ENCODE data around the gene CACNB4.

The CACNB4 gene

DNA sequence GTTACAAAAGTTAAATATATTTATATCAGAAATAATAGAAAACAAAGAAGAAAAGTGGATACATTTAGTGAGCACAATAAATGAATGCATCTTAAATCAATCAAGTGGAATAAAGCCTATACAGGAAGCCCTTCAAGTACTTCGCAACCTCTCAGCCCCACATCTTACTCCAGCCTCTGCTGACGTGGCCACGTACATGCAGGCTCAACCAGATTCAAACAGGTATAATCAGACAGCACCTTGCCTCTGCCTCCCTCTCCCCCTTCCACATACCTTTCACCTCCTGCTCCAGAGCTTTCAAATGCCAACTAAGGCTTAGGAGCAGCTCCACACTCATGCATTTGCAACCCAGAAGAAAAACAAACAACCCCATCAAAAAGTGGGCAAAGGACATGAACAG lies 32.9 kb downstream of the CACNB4 start:
- no peak for DNase-seq
- H3K4me3 ChIP-seq (ENCODE audit: low read depth, low read length), result no peak overlapping the region
- in situ Hi-C loops (cut with HindIII; ENCODE audit: low pct_ligation_motif_present, low sequenced_read_pairs), result no loop called here
- TF ChIP-seq, protein P1, sequence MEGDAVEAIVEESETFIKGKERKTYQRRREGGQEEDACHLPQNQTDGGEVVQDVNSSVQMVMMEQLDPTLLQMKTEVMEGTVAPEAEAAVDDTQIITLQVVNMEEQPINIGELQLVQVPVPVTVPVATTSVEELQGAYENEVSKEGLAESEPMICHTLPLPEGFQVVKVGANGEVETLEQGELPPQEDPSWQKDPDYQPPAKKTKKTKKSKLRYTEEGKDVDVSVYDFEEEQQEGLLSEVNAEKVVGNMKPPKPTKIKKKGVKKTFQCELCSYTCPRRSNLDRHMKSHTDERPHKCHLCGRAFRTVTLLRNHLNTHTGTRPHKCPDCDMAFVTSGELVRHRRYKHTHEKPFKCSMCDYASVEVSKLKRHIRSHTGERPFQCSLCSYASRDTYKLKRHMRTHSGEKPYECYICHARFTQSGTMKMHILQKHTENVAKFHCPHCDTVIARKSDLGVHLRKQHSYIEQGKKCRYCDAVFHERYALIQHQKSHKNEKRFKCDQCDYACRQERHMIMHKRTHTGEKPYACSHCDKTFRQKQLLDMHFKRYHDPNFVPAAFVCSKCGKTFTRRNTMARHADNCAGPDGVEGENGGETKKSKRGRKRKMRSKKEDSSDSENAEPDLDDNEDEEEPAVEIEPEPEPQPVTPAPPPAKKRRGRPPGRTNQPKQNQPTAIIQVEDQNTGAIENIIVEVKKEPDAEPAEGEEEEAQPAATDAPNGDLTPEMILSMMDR (IDR thresholded peaks at IDR 0.05; ENCODE audit: low read depth, low read length, missing control alignments), result no peak
- no peaks in the 10 kb centered on the region for H3K36me3 ChIP-seq (replicated peaks)
- H3K27me3 ChIP-seq (replicated peaks), result no peaks in the 10 kb centered on the region
- no peak overlapping the region for H3K27ac ChIP-seq

DNA sequence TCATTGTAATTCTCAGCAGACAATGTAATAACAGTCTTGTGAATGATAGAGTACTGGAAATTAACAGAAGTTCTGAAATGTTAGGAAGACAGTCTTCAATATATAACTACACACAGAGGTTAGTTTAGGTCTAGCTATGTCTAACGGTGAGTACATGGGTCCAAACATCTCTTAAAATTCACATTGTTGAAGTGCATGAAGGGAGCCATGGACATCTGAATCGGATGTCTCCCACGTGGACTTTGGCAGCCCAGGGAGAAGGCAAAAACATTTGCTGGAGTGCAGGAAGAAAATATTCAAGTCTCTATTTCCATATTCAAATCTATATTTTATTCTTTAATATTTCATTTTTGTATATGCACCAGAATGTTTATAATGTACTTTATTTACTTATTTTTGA lies 34.8 kb downstream of the CACNB4 start:
- TF ChIP-seq, protein P1 (IDR thresholded peaks at IDR 0.05; ENCODE audit: low read depth, low read length, missing control alignments), result no peak
- no peaks in the 10 kb centered on the region for H3K27me3 ChIP-seq (replicated peaks)
- H3K27ac ChIP-seq, result no peak overlapping the region
- H3K36me3 ChIP-seq (replicated peaks), result no peaks in the 10 kb centered on the region
- H3K4me3 ChIP-seq (ENCODE audit: low read depth, low read length), result no peak overlapping the region
- in situ Hi-C loops (cut with HindIII; ENCODE audit: low pct_ligation_motif_present, low sequenced_read_pairs), result no loop called here
- DNase-seq, result no peak

DNA sequence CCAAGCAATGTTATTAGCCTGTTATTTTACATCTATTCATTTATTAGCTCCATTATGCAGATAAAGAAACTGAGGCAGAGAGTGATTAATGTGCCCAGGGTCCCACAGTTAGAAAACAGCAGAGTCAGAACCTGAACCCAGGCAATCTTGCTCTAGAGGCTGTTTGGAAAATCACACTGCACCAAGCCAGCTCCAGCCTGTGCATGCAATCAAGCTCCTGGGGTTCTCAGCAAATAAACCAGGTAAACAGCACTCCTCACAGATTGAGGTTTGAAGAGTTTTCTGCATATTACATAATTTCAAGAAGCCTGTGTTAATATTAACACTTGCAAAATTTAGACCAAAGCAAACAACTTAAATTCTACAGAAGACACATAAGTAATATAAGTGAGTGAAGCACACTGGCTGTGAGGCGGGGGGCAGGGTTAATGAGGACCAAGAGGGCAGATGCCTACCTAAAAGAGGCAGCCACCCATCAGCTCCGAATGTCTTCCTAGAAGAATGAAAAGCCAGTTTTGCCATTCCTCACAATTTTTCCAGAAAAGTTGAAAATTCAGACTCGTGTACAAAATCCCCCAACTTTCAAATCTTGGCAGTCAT lies 35.4 kb downstream of the CACNB4 start:
- no peak overlapping the region for H3K4me3 ChIP-seq (ENCODE audit: low read depth, low read length)
- no peak overlapping the region for H3K27ac ChIP-seq
- in situ Hi-C loops (cut with HindIII; ENCODE audit: low pct_ligation_motif_present, low sequenced_read_pairs), result no loop called here
- H3K36me3 ChIP-seq (replicated peaks), result no peaks in the 10 kb centered on the region
- DNase-seq, result no peak
- TF ChIP-seq, protein P1 (IDR thresholded peaks at IDR 0.05; ENCODE audit: low read depth, low read length, missing control alignments), result no peak
- H3K27me3 ChIP-seq (replicated peaks), result no peaks in the 10 kb centered on the region

DNA sequence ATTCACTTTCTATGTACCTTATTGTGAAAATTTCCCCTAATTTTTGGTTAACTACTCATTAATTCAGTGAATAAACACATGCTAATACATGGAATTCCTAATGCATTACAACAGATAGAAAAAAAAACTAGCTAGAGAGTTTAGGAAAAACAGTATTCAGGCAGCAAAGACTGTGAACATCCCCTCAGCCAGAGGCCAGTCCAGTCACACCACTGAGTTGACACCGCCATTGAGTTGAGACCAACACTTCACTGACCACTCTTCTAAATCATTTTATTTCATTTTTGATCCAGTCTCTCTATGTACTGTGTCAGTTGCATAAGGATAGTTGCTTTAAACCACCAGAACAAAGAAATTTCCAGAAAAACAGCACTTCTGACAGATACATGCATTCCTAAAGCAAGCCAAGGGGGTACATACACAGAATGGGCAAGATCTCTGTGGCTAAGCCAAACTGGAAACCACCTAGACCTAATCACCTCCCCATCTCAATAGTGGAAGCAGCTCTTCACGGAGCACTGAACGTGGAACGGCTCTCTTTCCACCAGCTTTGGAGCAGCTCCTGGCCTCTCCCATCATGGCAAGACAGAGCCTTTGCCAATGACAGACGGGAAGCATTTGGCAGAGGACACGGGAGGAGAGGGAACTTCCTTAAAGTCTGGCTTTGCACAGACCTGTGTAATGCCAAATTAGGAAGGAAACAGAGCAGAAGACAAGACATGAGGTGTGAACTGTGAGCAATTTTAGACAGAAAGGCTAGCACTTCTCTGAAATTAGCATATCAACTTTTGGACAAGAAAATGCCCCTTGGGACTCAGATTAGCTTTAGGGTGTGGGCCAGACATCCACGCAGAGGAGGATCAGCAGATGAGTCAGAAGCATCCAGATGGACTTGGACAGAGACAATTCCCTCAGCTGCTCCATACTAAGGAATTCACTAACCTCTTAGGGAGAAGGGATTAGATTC lies 36.4 kb downstream of the CACNB4 start:
- DNase-seq, result peak; percentile 49
- TF ChIP-seq, protein P1 (IDR thresholded peaks at IDR 0.05; ENCODE audit: low read depth, low read length, missing control alignments), result no peak

DNA sequence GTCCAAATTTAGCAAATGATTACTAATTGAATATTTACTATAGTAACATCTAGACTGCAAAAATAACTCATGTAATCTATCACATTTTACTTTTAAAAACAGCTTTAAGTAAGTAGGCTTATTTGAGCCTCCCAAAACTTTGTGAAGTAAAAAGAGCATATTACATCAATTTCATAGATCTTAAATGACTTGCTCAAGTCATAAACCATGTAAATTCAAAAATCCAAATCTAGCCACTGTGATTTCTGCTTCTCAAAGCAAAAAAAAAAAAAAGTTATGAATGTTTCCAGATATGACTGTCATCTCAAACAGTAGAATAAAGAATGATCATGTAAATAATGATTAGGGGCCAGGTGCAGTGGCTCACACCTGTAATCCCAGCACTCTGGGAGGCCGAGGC lies 37.5 kb downstream of the CACNB4 start:
- in situ Hi-C loops (cut with HindIII; ENCODE audit: low pct_ligation_motif_present, low sequenced_read_pairs), result no loop called here
- Histone ChIP-seq H3K27ac (no peak overlapping the region), H3K27me3 (replicated peaks) (no peaks in the 10 kb centered on the region), H3K36me3 (replicated peaks) (no peaks in the 10 kb centered on the region), H3K4me3 (ENCODE audit: low read depth, low read length) (no peak overlapping the region)
- DNase-seq, result no peak
- TF ChIP-seq, protein P1 (IDR thresholded peaks at IDR 0.05; ENCODE audit: low read depth, low read length, missing control alignments), result no peak

More for the DNA sequence above, 36.4 kb downstream of the CACNB4 start:
- in situ Hi-C loops (cut with HindIII; ENCODE audit: low pct_ligation_motif_present, low sequenced_read_pairs), result no loop called here
- no peak overlapping the region for H3K27ac ChIP-seq
- H3K36me3 ChIP-seq (replicated peaks), result no peaks in the 10 kb centered on the region
- H3K4me3 ChIP-seq (ENCODE audit: low read depth, low read length), result no peak overlapping the region
- no peaks in the 10 kb centered on the region for H3K27me3 ChIP-seq (replicated peaks)
